K562 (cell line): Measurements from ENCODE around the gene OR2V1. TPM values are rescaled to one million over a fixed set of nuclear protein-coding genes. Genes with fewer than 3 reads are reported as not detected.

Experiments used
- ATF4 ChIP-seq: fragments of 450-650 bp; formaldehyde crosslinking; IDR thresholded peaks from 2 replicates; pipeline ENCODE4 v1.4.0; 2022; ENCODE audit warnings: mild to moderate bottlenecking, moderate library complexity
- CHD2 ChIP-seq: IDR thresholded peaks from 2 replicates; pipeline ENCODE4 v1.6.1; 2011; ENCODE audit warnings: low read depth, low read length
- CTCF ChIP-seq, 3 experiments: IDR thresholded peaks in 2 of 3; conservative IDR thresholded peaks in 1 of 3; 2 replicates each; pipeline ENCODE4 v1.5.1; 2011 to 2012; ENCODE audit warnings: low read length in 3 of 3, mild to moderate bottlenecking in 3 of 3, control low read depth in 2 of 3, improper control_type of control experiment in 1 of 3, inconsistent platforms in 1 of 3, low read depth in 1 of 3, mixed read lengths in 1 of 3, moderate library complexity in 1 of 3; ENCODE audit not compliant: insufficient read depth in 2 of 3
- DACH1 ChIP-seq: fragments of 450-650 bp; IDR thresholded peaks from 2 replicates; pipeline ENCODE4 v1.6.1; 2018; ENCODE audit not compliant: partially characterized antibody
- E2F5 ChIP-seq: sonication (generic); formaldehyde crosslinking; IDR thresholded peaks from 2 replicates; pipeline ENCODE4 v1.8.0; 2022; ENCODE audit warnings: mild to moderate bottlenecking, missing genetic modification reagents
- EHMT2 ChIP-seq: fragments of 450-650 bp; IDR thresholded peaks from 2 replicates; pipeline ENCODE4 v1.6.1; 2018; ENCODE audit warnings: antibody characterized with exemption
- FOXM1 ChIP-seq, 2 experiments: fragments of 450-650 bp in 1 of 2; sonication (generic) in 1 of 2; formaldehyde crosslinking in 1 of 2; IDR thresholded peaks; 2 replicates each; pipeline versions ENCODE4 v1.6.1 to v1.9.0; 2017 to 2022; ENCODE audit warnings: low read depth in 2 of 2, mild to moderate bottlenecking in 2 of 2, missing genetic modification reagents in 1 of 2, moderate library complexity in 1 of 2
- GTF2F1 ChIP-seq: IDR thresholded peaks from 2 replicates; pipeline ENCODE4 v1.6.1; 2011; ENCODE audit warnings: low read depth, low read length, improper control_type of control experiment
- HOMEZ ChIP-seq: fragments of 250-450 bp; sonication (Bioruptor Pico); IDR thresholded peaks from 2 replicates; pipeline ENCODE4 v1.4.0; 2020; ENCODE audit warnings: mild to moderate bottlenecking, moderate library complexity
- PHF21A ChIP-seq: fragments of 450-650 bp; IDR thresholded peaks from 2 replicates; pipeline ENCODE4 v1.6.1; 2017; ENCODE audit warnings: low read depth, borderline replicate concordance
- PML ChIP-seq: IDR thresholded peaks from 2 replicates; pipeline ENCODE4 v1.6.1; 2012; ENCODE audit warnings: low read length, inconsistent platforms
- POLR2A ChIP-seq: fragments of 450-650 bp; conservative IDR thresholded peaks from 2 replicates; pipeline ENCODE4 v1.6.1; 2016
- RAD51 ChIP-seq: fragments of 450-650 bp; IDR thresholded peaks from 2 replicates; pipeline ENCODE4 v1.7.1; 2016; ENCODE audit warnings: low read depth, mild to moderate bottlenecking, borderline replicate concordance
- RBFOX2 ChIP-seq: fragments of 200-400 bp; formaldehyde crosslinking; IDR thresholded peaks from 2 replicates; pipeline ENCODE4 v1.6.1; 2017; ENCODE audit warnings: low read depth, mild to moderate bottlenecking, low read length, moderate library complexity
- SLC30A9 ChIP-seq: fragments of 250-450 bp; sonication (Bioruptor Pico); IDR thresholded peaks from 2 replicates; pipeline ENCODE4 v1.8.0; 2022; ENCODE audit warnings: mild to moderate bottlenecking, moderate library complexity
- STAT5A ChIP-seq: IDR thresholded peaks from 2 replicates; pipeline ENCODE4 v1.6.1; 2012; ENCODE audit warnings: low read length, inconsistent platforms, borderline replicate concordance
- TCF3 ChIP-seq: sonication (generic); formaldehyde crosslinking; IDR thresholded peaks from 2 replicates; pipeline ENCODE4 v1.4.0; 2020; ENCODE audit warnings: mild to moderate bottlenecking, missing genetic modification reagents
- TFAM ChIP-seq: fragments of 250-450 bp; sonication (Bioruptor Pico); conservative IDR thresholded peaks from 2 replicates; pipeline ENCODE4 v1.5.0; 2021; ENCODE audit warnings: mild to moderate bottlenecking, moderate library complexity
- THRAP3 ChIP-seq: fragments of 450-650 bp; IDR thresholded peaks from 2 replicates; pipeline ENCODE4 v1.6.1; 2016; ENCODE audit warnings: mild to moderate bottlenecking, inconsistent platforms, borderline replicate concordance
- WHSC1 ChIP-seq: IDR thresholded peaks from one replicate; pipeline ENCODE4 v1.6.1; 2012; ENCODE audit warnings: low read length, control low read depth, inconsistent platforms
- ZBED1 ChIP-seq: IDR thresholded peaks from 2 replicates; pipeline ENCODE4 v1.6.1; 2014
- ZNF316 ChIP-seq: fragments of 450-650 bp; IDR thresholded peaks from 2 replicates; pipeline ENCODE4 v1.6.1; 2016
- ZNF444 ChIP-seq: fragments of 250-450 bp; sonication (Bioruptor Pico); IDR thresholded peaks from 2 replicates; pipeline ENCODE4 v1.4.0; 2020; ENCODE audit warnings: mild to moderate bottlenecking, moderate library complexity
- ZNF586 ChIP-seq: fragments of 450-650 bp; formaldehyde crosslinking; conservative IDR thresholded peaks from 2 replicates; pipeline ENCODE4 v1.4.0; 2020; ENCODE audit warnings: mild to moderate bottlenecking, moderate library complexity
- ZNF644 ChIP-seq: fragments of 200-800 bp; sonication (Bioruptor generic); IDR thresholded peaks from 2 replicates; pipeline ENCODE4 v1.6.1; 2016; ENCODE audit warnings: low read depth, missing genetic modification characterization, missing compliant biosample characterization
- ZNF695 ChIP-seq: fragments of 450-650 bp; formaldehyde crosslinking; IDR thresholded peaks from 2 replicates; pipeline ENCODE4 v1.4.0; 2020; ENCODE audit warnings: mild to moderate bottlenecking, moderate library complexity
- ZNF717 ChIP-seq: fragments of 250-450 bp; sonication (Bioruptor Pico); IDR thresholded peaks from 2 replicates; pipeline ENCODE4 v1.5.0; 2021
- ZNF778 ChIP-seq: fragments of 450-650 bp; formaldehyde crosslinking; IDR thresholded peaks from 2 replicates; pipeline ENCODE4 v1.4.0; 2020; ENCODE audit warnings: mild to moderate bottlenecking, moderate library complexity
- ZNF79 ChIP-seq: fragments of 250-450 bp; sonication (Bioruptor Pico); IDR thresholded peaks from 2 replicates; pipeline ENCODE4 v1.4.0; 2020; ENCODE audit warnings: low read depth, mild to moderate bottlenecking, moderate library complexity
- polyA plus RNA-seq, 8 experiments: library from polyadenylated mRNA; depleted of rRNA in 4 of 8; stranded (reverse) in 5 of 8; unstranded in 3 of 8; fragments of >200 nt; fragmentation: Nextera tagmentation in 2 of 8; fragmentation: Illumina TruSeq in 1 of 8; extraction: Ambion mirVana in 2 of 8; extraction: Trizol in 1 of 8; gene quantifications; 2 replicates each; pipeline versions ENCODE4 v1.2.1 to v1.2.3, GENCODE V29; 2011 to 2014; ENCODE audit warnings: inconsistent platforms in 1 of 8, missing spikeins in 1 of 8
- total RNA-seq, 7 experiments: library from RNA; depleted of rRNA in 6 of 7; stranded (reverse); fragments of >200 nt in 6 of 7; fragmentation: Illumina TruSeq in 2 of 7; extraction: Trizol in 2 of 7; gene quantifications; 2 replicates each; pipeline versions ENCODE4 v1.2.1 to v1.2.3, GENCODE V29; 2011 to 2021; ENCODE audit warnings: low replicate concordance in 1 of 7

Gene OR2V1
- total and polyA plus RNA-seq, 9 of the 15 experiments (the other 6 are each of a cell fraction or from before 2014, with no cell fraction given) = 0.04 to 0.28 (median 0.15) TPM; not detected in 5

- TF ChIP-seq TCF3 (CRISPR knock-in tag) (peak; percentile 85), ZNF79 (no peak), ZNF316 (no peak), TFAM (CRISPR knock-in tag) (no peak), ZBED1 (no peak; the same call in 1 of the 2 replicates), THRAP3 (no peak), STAT5A (peak; percentile 37; the same call in 1 of the 2 replicates), ZNF586 (CRISPR knock-in tag) (no peak), RBFOX2 (no peak), CTCF (IDR thresholded peaks at IDR 0.05 in 2 of 3, conservative IDR thresholded peaks at IDR 0.05 in 1 of 3; ENCODE audit: insufficient read depth in 2 of 3, low read depth in 1 of 3, low read length in 3 of 3) (0 out of 6 replicates have a peak, but pooled peaks of 1 of the 3 experiments have one; percentile 11), ATF4 (CRISPR knock-in tag) (no peak), FOXM1 (IDR thresholded peaks at IDR 0.05; ENCODE audit: low read depth) (peak; percentile 37; the same call in 1 of the 2 replicates), FOXM1 (CRISPR knock-in tag; IDR thresholded peaks at IDR 0.05; ENCODE audit: low read depth) (no peak), ZNF644 (tag) (no peak), HOMEZ (CRISPR knock-in tag) (no peak), ZNF695 (CRISPR knock-in tag) (no peak), GTF2F1 (no peak), PML (peak; percentile 72; the same call in 1 of the 2 replicates), RAD51 (no peak), PHF21A (peak; percentile 51; the same call in 1 of the 2 replicates), ZNF444 (no peak), CHD2 (no peak), EHMT2 (0 out of 2 replicates have a peak, but pooled peaks have one; percentile 30), WHSC1 (no peak), E2F5 (CRISPR knock-in tag) (no peak), POLR2A (no peak), ZNF717 (CRISPR knock-in tag) (no peak), DACH1 (peak; percentile 4), ZNF778 (CRISPR knock-in tag) (no peak), SLC30A9 (no peak)
These were observed 23.3 kb downstream of the OR2V1 start (continued) for GRCh38 chr5:181107699-181108098.
